ENCODE data around the gene GPC5.
"Not testable (repeated sequence)": the region's sequence is repeated elsewhere in the genome, so short reads cannot be mapped to it uniquely, and the experiment has no call there.

Gene GPC5

DNA sequence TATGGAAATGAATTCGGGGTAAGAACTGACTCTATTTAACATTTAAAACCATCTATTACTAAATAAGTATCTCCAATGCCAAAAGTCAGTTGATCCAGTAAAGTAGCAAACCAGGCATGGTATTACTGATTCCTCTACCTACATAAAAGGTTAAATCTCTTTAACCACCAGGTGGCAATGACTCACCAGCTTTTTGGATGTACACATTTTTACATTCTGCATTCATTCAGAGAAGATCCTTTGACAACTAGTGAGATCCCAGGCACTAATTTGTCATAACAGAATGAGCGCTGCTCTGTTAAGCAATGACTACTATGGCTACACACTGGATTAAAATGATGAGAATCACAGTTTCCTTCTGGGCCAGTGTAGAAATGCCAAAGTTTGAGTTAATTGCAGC, 1498.4 kb downstream of the GPC5 start:
- no peak overlapping the region for H3K4ac ChIP-seq (ENCODE audit: low read depth, low read length)
- H3K36me3 ChIP-seq (ENCODE audit: control insufficient read depth, insufficient read depth, low read length): no peaks in the 10 kb centered on the region
- H3K9ac ChIP-seq (ENCODE audit: low read length): no peak overlapping the region
- no peak overlapping the region for H4K5ac ChIP-seq (ENCODE audit: low read length)
- no peak overlapping the region for H3K23ac ChIP-seq (ENCODE audit: low read length)
- H3K79me2 ChIP-seq (ENCODE audit: control insufficient read depth, insufficient read depth, low read length): no peaks in the 10 kb centered on the region
- no peak overlapping the region for H3K4me2 ChIP-seq (ENCODE audit: low read length)
- H3K4me1 ChIP-seq (ENCODE audit: control insufficient read depth, low read depth, low read length): no peaks in the 10 kb centered on the region
- H3K4me3 ChIP-seq (ENCODE audit: low read length): no peak overlapping the region
- no peak overlapping the region for H3K18ac ChIP-seq (ENCODE audit: low read length)
- no peak overlapping the region for H3K56ac ChIP-seq (ENCODE audit: low read length)
- WGBS (ENCODE audit: extremely low coverage, insufficient coverage, low lambda C conversion rate): no CpG with 5 or more reads among the region's 2 CpGs
- H2BK5ac ChIP-seq (ENCODE audit: low read length): no peak overlapping the region
- no peaks in the 10 kb centered on the region for H3K79me1 ChIP-seq (ENCODE audit: low read length)
- no peak overlapping the region for H3K27ac ChIP-seq (ENCODE audit: low read depth, low read length)
- H4K8ac ChIP-seq (ENCODE audit: low read depth, low read length): no peak overlapping the region
- no peak overlapping the region for H2BK15ac ChIP-seq (replicated peaks; ENCODE audit: low read depth)
- no peak overlapping the region for H2BK120ac ChIP-seq (ENCODE audit: low read depth, low read length)
- no peak overlapping the region for H2AK5ac ChIP-seq (ENCODE audit: low read length)
- DNase-seq: peak; percentile 55
- no peaks in the 10 kb centered on the region for H3K27me3 ChIP-seq (ENCODE audit: insufficient read depth, low read length, poor library complexity)

DNA sequence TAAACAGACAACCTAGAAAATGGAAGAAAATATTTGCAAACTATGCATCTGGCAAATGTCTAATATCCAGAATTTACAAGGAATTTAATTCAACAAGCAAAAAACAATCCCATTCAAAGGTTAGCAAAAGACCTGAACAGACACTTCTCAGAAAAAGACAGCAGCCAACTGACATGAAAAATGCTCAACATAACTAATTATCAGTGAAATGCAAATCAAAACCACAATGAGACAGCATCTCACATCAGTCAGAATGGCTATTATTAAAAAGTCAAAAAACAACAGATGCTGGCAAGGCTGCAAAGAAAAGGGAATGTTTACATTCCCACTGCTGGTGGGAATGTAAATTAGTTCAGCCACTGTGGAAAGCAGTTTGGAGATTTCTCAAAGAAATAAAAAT, 1500.5 kb downstream of the GPC5 start:
- not testable (repeated sequence) for H2AK5ac ChIP-seq (ENCODE audit: low read length); H3K79me2 ChIP-seq (ENCODE audit: control insufficient read depth, insufficient read depth, low read length); H3K9ac ChIP-seq (ENCODE audit: low read length); H2BK120ac ChIP-seq (ENCODE audit: low read depth, low read length); H3K36me3 ChIP-seq (ENCODE audit: control insufficient read depth, insufficient read depth, low read length); H3K27ac ChIP-seq (ENCODE audit: low read depth, low read length); H3K27me3 ChIP-seq (ENCODE audit: insufficient read depth, low read length, poor library complexity); H3K4me3 ChIP-seq (ENCODE audit: low read length); H2BK15ac ChIP-seq (replicated peaks; ENCODE audit: low read depth); H3K23ac ChIP-seq (ENCODE audit: low read length); H3K56ac ChIP-seq (ENCODE audit: low read length); DNase-seq; H3K79me1 ChIP-seq (ENCODE audit: low read length); H4K8ac ChIP-seq (ENCODE audit: low read depth, low read length); H3K4me2 ChIP-seq (ENCODE audit: low read length); H3K18ac ChIP-seq (ENCODE audit: low read length); H4K5ac ChIP-seq (ENCODE audit: low read length); H3K4ac ChIP-seq (ENCODE audit: low read depth, low read length); H2BK5ac ChIP-seq (ENCODE audit: low read length); H3K4me1 ChIP-seq (ENCODE audit: control insufficient read depth, low read depth, low read length)

DNA sequence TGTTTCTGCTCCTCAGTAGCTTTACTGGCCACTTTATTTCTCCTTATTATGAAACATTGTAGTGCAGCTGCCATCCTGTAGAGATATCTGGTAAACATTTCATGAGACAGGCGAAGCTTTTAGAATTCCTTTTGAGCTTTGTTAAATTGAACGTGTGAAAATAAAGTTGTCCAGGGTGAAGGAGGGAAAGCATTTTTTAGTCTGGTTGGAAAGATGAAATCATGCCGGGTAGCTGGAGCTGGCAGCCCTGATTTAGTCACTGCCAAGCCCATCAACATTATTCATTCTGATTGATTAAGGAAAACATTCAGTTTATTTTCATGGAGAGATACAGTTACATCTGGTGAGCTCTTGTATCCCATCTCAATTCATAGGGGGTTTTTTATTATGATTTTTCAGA, 1502.0 kb downstream of the GPC5 start:
- H3K9ac ChIP-seq (ENCODE audit: low read length): no peak overlapping the region
- no peak overlapping the region for H2BK120ac ChIP-seq (ENCODE audit: low read depth, low read length)
- no peak overlapping the region for H2BK15ac ChIP-seq (replicated peaks; ENCODE audit: low read depth)
- H3K4me3 ChIP-seq (ENCODE audit: low read length): no peak overlapping the region
- no peak for DNase-seq
- no peak overlapping the region for H2AK5ac ChIP-seq (ENCODE audit: low read length)
- no peak overlapping the region for H3K56ac ChIP-seq (ENCODE audit: low read length)
- H3K23ac ChIP-seq (ENCODE audit: low read length): no peak overlapping the region
- H4K5ac ChIP-seq (ENCODE audit: low read length): no peak overlapping the region
- no peak overlapping the region for H3K4ac ChIP-seq (ENCODE audit: low read depth, low read length)
- no peaks in the 10 kb centered on the region for H3K36me3 ChIP-seq (ENCODE audit: control insufficient read depth, insufficient read depth, low read length)
- H3K27ac ChIP-seq (ENCODE audit: low read depth, low read length): no peak overlapping the region
- H3K27me3 ChIP-seq (ENCODE audit: insufficient read depth, low read length, poor library complexity): no peaks in the 10 kb centered on the region
- H3K18ac ChIP-seq (ENCODE audit: low read length): no peak overlapping the region
- H2BK5ac ChIP-seq (ENCODE audit: low read length): no peak overlapping the region
- no peaks in the 10 kb centered on the region for H3K79me1 ChIP-seq (ENCODE audit: low read length)
- no peaks in the 10 kb centered on the region for H3K4me1 ChIP-seq (ENCODE audit: control insufficient read depth, low read depth, low read length)
- H3K79me2 ChIP-seq (ENCODE audit: control insufficient read depth, insufficient read depth, low read length): no peaks in the 10 kb centered on the region
- H4K8ac ChIP-seq (ENCODE audit: low read depth, low read length): no peak overlapping the region
- no peak overlapping the region for H3K4me2 ChIP-seq (ENCODE audit: low read length)
- WGBS (ENCODE audit: extremely low coverage, insufficient coverage, low lambda C conversion rate): no CpG with 5 or more reads among the region's 3 CpGs

DNA sequence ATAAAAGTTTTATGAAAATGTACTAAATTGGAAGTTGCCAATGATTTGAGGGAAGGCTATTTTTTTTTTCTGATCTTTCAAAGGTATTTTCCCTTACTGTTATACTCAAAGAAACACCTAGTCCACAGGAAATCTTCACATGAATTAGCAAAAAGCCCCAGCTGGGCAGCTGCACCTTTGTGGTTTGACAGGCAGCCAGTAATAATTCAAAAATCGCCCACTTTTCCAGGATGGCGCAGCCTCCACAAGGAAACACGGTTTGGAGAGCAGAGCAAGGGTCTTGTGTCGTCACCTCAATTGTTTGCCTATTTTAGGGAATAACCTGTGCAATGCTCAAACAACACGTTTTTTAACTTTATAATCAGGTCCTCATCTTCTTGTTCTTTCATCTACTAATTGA, 1503.3 kb downstream of the GPC5 start:
- Histone ChIP-seq H3K56ac (ENCODE audit: low read length) (no peak overlapping the region), H3K4me1 (ENCODE audit: control insufficient read depth, low read depth, low read length) (no peaks in the 10 kb centered on the region), H3K79me1 (ENCODE audit: low read length) (no peaks in the 10 kb centered on the region), H3K9ac (ENCODE audit: low read length) (no peak overlapping the region), H3K4me2 (ENCODE audit: low read length) (no peak overlapping the region), H2BK120ac (ENCODE audit: low read depth, low read length) (no peak overlapping the region), H3K79me2 (ENCODE audit: control insufficient read depth, insufficient read depth, low read length) (no peaks in the 10 kb centered on the region), H3K27ac (ENCODE audit: low read depth, low read length) (no peak overlapping the region), H3K4me3 (ENCODE audit: low read length) (no peak overlapping the region), H2AK5ac (ENCODE audit: low read length) (no peak overlapping the region), H4K5ac (ENCODE audit: low read length) (no peak overlapping the region), H3K36me3 (ENCODE audit: control insufficient read depth, insufficient read depth, low read length) (no peaks in the 10 kb centered on the region), H3K23ac (ENCODE audit: low read length) (no peak overlapping the region), H2BK5ac (ENCODE audit: low read length) (no peak overlapping the region), H3K4ac (ENCODE audit: low read depth, low read length) (no peak overlapping the region), H3K18ac (ENCODE audit: low read length) (no peak overlapping the region), H2BK15ac (replicated peaks; ENCODE audit: low read depth) (no peak overlapping the region), H4K8ac (ENCODE audit: low read depth, low read length) (no peak overlapping the region), H3K27me3 (ENCODE audit: insufficient read depth, low read length, poor library complexity) (no peaks in the 10 kb centered on the region)
- no CpG with 5 or more reads among the region's 5 CpGs for WGBS (ENCODE audit: extremely low coverage, insufficient coverage, low lambda C conversion rate)
- DNase-seq: no peak

DNA sequence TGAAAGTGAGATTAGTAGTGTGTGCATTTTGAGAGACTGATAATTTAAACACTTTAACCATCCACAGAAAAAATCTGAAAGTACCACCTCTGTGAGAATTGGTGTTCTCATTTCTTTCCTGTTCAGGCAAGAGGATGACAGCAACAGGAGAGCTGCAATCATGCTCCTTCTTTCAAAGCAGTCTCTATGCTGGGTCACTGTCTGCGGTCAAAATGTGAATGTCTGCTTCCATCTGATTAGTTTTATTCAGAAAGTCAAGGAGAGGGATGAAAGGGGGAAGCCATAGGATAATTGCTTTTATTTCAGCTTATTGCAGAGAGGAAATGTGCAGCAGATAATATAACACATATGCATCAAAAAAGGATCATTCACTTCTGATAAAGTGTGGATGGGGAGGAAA, 1514.2 kb downstream of the GPC5 start:
- WGBS (ENCODE audit: extremely low coverage, insufficient coverage, low lambda C conversion rate): no CpG with 5 or more reads among the region's 1 CpG
- no peak overlapping the region for H4K5ac ChIP-seq (ENCODE audit: low read length)

DNA sequence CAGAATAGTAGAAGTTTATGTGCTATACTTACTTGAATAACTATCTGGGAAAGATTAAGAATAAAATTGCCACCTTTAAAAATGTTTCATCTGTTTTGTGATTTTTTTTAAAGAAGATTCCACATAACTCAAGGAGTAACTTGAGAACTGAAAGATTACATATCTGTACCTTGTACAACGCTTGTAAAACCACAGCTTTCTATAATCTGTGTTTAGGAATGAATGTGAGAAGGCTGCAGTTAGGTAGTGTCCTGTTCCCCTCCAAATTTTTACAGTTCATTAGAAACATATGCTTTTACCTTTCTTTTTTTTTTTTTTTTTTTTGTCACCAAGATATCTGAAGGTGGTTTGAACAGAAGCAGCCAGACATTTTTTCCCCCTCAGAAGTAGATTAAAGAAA, 1515.4 kb downstream of the GPC5 start:
- Histone ChIP-seq H2BK5ac (ENCODE audit: low read length) (no peak overlapping the region), H3K23ac (ENCODE audit: low read length) (no peak overlapping the region), H3K79me1 (ENCODE audit: low read length) (no peaks in the 10 kb centered on the region), H3K27me3 (ENCODE audit: insufficient read depth, low read length, poor library complexity) (no peaks in the 10 kb centered on the region), H3K79me2 (ENCODE audit: control insufficient read depth, insufficient read depth, low read length) (no peaks in the 10 kb centered on the region), H3K9ac (ENCODE audit: low read length) (no peak overlapping the region), H3K4me1 (ENCODE audit: control insufficient read depth, low read depth, low read length) (no peaks in the 10 kb centered on the region), H3K18ac (ENCODE audit: low read length) (no peak overlapping the region), H2BK15ac (replicated peaks; ENCODE audit: low read depth) (no peak overlapping the region), H4K8ac (ENCODE audit: low read depth, low read length) (no peak overlapping the region), H3K36me3 (ENCODE audit: control insufficient read depth, insufficient read depth, low read length) (no peaks in the 10 kb centered on the region), H3K4me3 (ENCODE audit: low read length) (no peak overlapping the region), H3K56ac (ENCODE audit: low read length) (no peak overlapping the region), H4K5ac (ENCODE audit: low read length) (no peak overlapping the region), H2BK120ac (ENCODE audit: low read depth, low read length) (no peak overlapping the region), H2AK5ac (ENCODE audit: low read length) (no peak overlapping the region), H3K4ac (ENCODE audit: low read depth, low read length) (no peak overlapping the region), H3K27ac (ENCODE audit: low read depth, low read length) (no peak overlapping the region), H3K4me2 (ENCODE audit: low read length) (no peak overlapping the region)
- no CpG with 5 or more reads among the region's 1 CpG for WGBS (ENCODE audit: extremely low coverage, insufficient coverage, low lambda C conversion rate)
- no peak for DNase-seq

More for the DNA sequence above, 1514.2 kb downstream of the GPC5 start:
- Histone ChIP-seq H3K36me3 (ENCODE audit: control insufficient read depth, insufficient read depth, low read length) (no peaks in the 10 kb centered on the region), H2BK15ac (replicated peaks; ENCODE audit: low read depth) (no peak overlapping the region), H3K56ac (ENCODE audit: low read length) (no peak overlapping the region), H3K18ac (ENCODE audit: low read length) (no peak overlapping the region), H3K27ac (ENCODE audit: low read depth, low read length) (no peak overlapping the region), H3K79me2 (ENCODE audit: control insufficient read depth, insufficient read depth, low read length) (no peaks in the 10 kb centered on the region), H2BK120ac (ENCODE audit: low read depth, low read length) (no peak overlapping the region), H3K9ac (ENCODE audit: low read length) (no peak overlapping the region), H2BK5ac (ENCODE audit: low read length) (no peak overlapping the region), H3K23ac (ENCODE audit: low read length) (no peak overlapping the region), H3K4ac (ENCODE audit: low read depth, low read length) (no peak overlapping the region), H3K27me3 (ENCODE audit: insufficient read depth, low read length, poor library complexity) (no peaks in the 10 kb centered on the region), H4K8ac (ENCODE audit: low read depth, low read length) (no peak overlapping the region), H3K79me1 (ENCODE audit: low read length) (no peaks in the 10 kb centered on the region), H3K4me2 (ENCODE audit: low read length) (no peak overlapping the region), H2AK5ac (ENCODE audit: low read length) (no peak overlapping the region), H3K4me1 (ENCODE audit: control insufficient read depth, low read depth, low read length) (no peaks in the 10 kb centered on the region), H3K4me3 (ENCODE audit: low read length) (no peak overlapping the region)
- DNase-seq: no peak
